A549 treated with dexamethasone at 1 μM for 4 hours (cell line): ENCODE measurements around the gene CASP12. TPM values are rescaled to one million over a fixed set of nuclear protein-coding genes. Genes with fewer than 3 reads are reported as not detected.

Experiments used
- total RNA-seq: library from RNA; stranded (reverse); fragments of 200-300 nt; extraction: Qiagen RNA extraction; gene quantifications from 5 replicates; pipeline ENCODE4 v1.2.3, GENCODE V29; 2022

Gene CASP12
- total RNA-seq = not detected in 5 replicates

GRCh38 chr11:104897891-104898684, at the start of gene CASP12:
TSS of gene CASP12 (minus strand) at chr11:104898460.

Other genes with a start within 250 kb of the CASP12 start
- 4.0 to 6.5 TPM (median 4.4 TPM) in 5 replicates for gene CASP4, start 70.1 kb upstream of the CASP12 start, total RNA-seq
- gene CASP5, start 124.7 kb upstream of the CASP12 start, total RNA-seq = not detected in 5 replicates
- gene CASP1, start 136.7 kb upstream of the CASP12 start, total RNA-seq = 0.21 to 0.30 TPM (median 0.30 TPM) in 3 of 5 replicates, not detected in the others
- not detected in 5 replicates for gene CARD16, start 146.9 kb upstream of the CASP12 start, total RNA-seq
- gene CARD18, start 241.3 kb upstream of the CASP12 start, total RNA-seq = not detected in 5 replicates